Caki2 (cell line): ENCODE results near the gene KRT72. TPM values are rescaled to one million over a fixed set of nuclear protein-coding genes. Genes with fewer than 3 reads are reported as not detected.

Source experiments
- DNase-seq: peaks from one replicate; pipeline ENCODE4 v3.0.0-alpha.2; 2015; ENCODE audit warnings: low read depth
- in situ Hi-C: cut with HindIII; loops from 2 replicates; pipeline ENCODE4 v1.10.0; 2016; ENCODE audit warnings: low sequenced_read_pairs, low pct_unique_long_range_greater_than_20kb, mixed read lengths
- total RNA-seq: library from RNA; depleted of rRNA; stranded (reverse); fragments of >200 nt; shearing (Covaris generic); gene quantifications from 2 replicates; pipeline ENCODE4 v1.2.3, GENCODE V29; 2014; ENCODE audit warnings: low replicate concordance; rRNA removed

The KRT72 gene
- total RNA-seq, 1 experiment from 2014 or later = not detected

GRCh38 chr12:52539083-52539820 lies 62.0 kb downstream of the KRT72 start:
- in situ Hi-C loops = no loop called here
- peak; percentile 51 for DNase-seq

DNA sequence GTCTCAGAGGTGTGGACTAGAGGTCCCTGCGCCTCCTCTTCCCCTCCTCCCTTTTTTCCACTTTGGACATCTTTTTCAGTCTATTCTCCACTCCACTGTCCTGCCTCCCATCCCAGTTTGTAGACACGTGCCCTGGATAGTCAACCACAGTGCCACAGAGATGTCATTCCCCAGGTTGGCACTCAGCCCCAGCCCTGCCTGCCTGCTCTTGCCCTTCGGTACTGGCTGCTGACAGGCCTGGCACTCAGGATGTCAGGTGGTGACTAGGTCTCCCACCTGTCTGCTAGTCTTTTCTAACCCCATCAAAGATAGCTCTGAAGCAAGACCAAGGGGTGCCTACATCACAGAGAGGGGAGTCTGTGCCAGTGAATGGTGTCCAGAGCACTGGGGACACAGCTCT lies 64.2 kb downstream of the KRT72 start:
- no peak for DNase-seq

More for the DNA sequence above, 64.2 kb downstream of the KRT72 start:
- in situ Hi-C loops = no loop called here

Other genes starting within 250 kb of the KRT72 start
- not detected in 2 replicates for gene KRT85, start 234.0 kb downstream of the KRT72 start, total RNA-seq
- not detected in 2 replicates for gene KRT84, start 215.8 kb downstream of the KRT72 start, total RNA-seq
- not detected in 2 replicates for gene KRT82, start 195.1 kb downstream of the KRT72 start, total RNA-seq
- not detected in 2 replicates for gene KRT75, start 167.1 kb downstream of the KRT72 start, total RNA-seq
- not detected in 2 replicates for gene KRT6B, start 149.3 kb downstream of the KRT72 start, total RNA-seq
- gene KRT6C, start 127.7 kb downstream of the KRT72 start, total RNA-seq = not detected in 2 replicates
- gene KRT6A, start 108.2 kb downstream of the KRT72 start, total RNA-seq = not detected in 2 replicates
- not detected in 2 replicates for gene KRT5, start 81.1 kb downstream of the KRT72 start, total RNA-seq
- not detected in 2 replicates for gene KRT71, start 48.3 kb downstream of the KRT72 start, total RNA-seq
- not detected in 2 replicates for gene KRT74, start 27.6 kb downstream of the KRT72 start, total RNA-seq
- gene KRT73, start 17.1 kb upstream of the KRT72 start, total RNA-seq = 0.51 TPM in 1 of 2 replicates, not detected in the other
- 2.4 TPM in 1 of 2 replicates, not detected in the other for gene KRT2, start 50.7 kb upstream of the KRT72 start, total RNA-seq
- not detected in 2 replicates for gene KRT1, start 78.9 kb upstream of the KRT72 start, total RNA-seq
- gene KRT77, start 102.1 kb upstream of the KRT72 start, total RNA-seq = not detected in 2 replicates
- gene KRT76, start 175.9 kb upstream of the KRT72 start, total RNA-seq = not detected in 2 replicates
- gene KRT3, start 194.7 kb upstream of the KRT72 start, total RNA-seq = not detected in 2 replicates
- gene KRT4, start 212.7 kb upstream of the KRT72 start, total RNA-seq = 2.0 and 2.5 TPM in 2 replicates
- gene KRT79, start 232.8 kb upstream of the KRT72 start, total RNA-seq = not detected in 2 replicates
- not detected in 2 replicates for gene KRT78, start 247.5 kb upstream of the KRT72 start, total RNA-seq